ENCODE results near the gene VPREB1. TPM values are rescaled to one million over a fixed set of nuclear protein-coding genes. Genes with fewer than 3 reads are reported as not detected.
A peak's percentile ranks its signal among the peaks of the same experiment; 100 is the strongest.

VPREB1 gene
- total RNA-seq, 1 donor from 2014 or later = not detected

- peak; percentile 93 for TF ChIP-seq CTCF (IDR thresholded peaks at IDR 0.05; ENCODE audit: partially characterized antibody, unreplicated experiment)
- Mint-ChIP-seq H3K4me3 (ENCODE audit: unreplicated experiment) (peak overlapping the region; percentile 17), H3K9me3 (ENCODE audit: unreplicated experiment) (peaks cover 16% of the 10 kb centered on the region), H3K27ac (ENCODE audit: unreplicated experiment) (peak overlapping the region; percentile 15), H3K27me3 (ENCODE audit: unreplicated experiment) (peaks cover 15% of the 10 kb centered on the region), H3K36me3 (ENCODE audit: unreplicated experiment) (peaks cover 4% of the 10 kb centered on the region), H3K4me1 (ENCODE audit: low read depth, unreplicated experiment) (peaks cover 8% of the 10 kb centered on the region)
- DNase-seq = peak; percentile 81
These were observed 43.2 kb upstream of the VPREB1 start for GRCh38 chr22:22201185-22201929.

- H3K27me3 Mint-ChIP-seq (ENCODE audit: unreplicated experiment) = peaks cover 15% of the 10 kb centered on the region
- peaks cover 8% of the 10 kb centered on the region for H3K4me1 Mint-ChIP-seq (ENCODE audit: low read depth, unreplicated experiment)
- H3K9me3 Mint-ChIP-seq (ENCODE audit: unreplicated experiment) = peaks cover 16% of the 10 kb centered on the region
- peak overlapping the region; percentile 17 for H3K4me3 Mint-ChIP-seq (ENCODE audit: unreplicated experiment)
- H3K36me3 Mint-ChIP-seq (ENCODE audit: unreplicated experiment) = peaks cover 4% of the 10 kb centered on the region
- peak overlapping the region; percentile 15 for H3K27ac Mint-ChIP-seq (ENCODE audit: unreplicated experiment)
- no peak for TF ChIP-seq CTCF (IDR thresholded peaks at IDR 0.05; ENCODE audit: partially characterized antibody, unreplicated experiment)
- no peak for DNase-seq
These were observed 42.6 kb upstream of the VPREB1 start for GRCh38 chr22:22201930-22202343.

GRCh38 chr22:22203048-22203971 is 41.3 kb upstream of the VPREB1 start:
- H3K9me3 Mint-ChIP-seq (ENCODE audit: unreplicated experiment) = peaks cover 16% of the 10 kb centered on the region
- H3K27ac Mint-ChIP-seq (ENCODE audit: unreplicated experiment) = no peak overlapping the region
- TF ChIP-seq CTCF (IDR thresholded peaks at IDR 0.05; ENCODE audit: partially characterized antibody, unreplicated experiment) = no peak
- H3K4me1 Mint-ChIP-seq (ENCODE audit: low read depth, unreplicated experiment) = peaks cover 8% of the 10 kb centered on the region
- H3K36me3 Mint-ChIP-seq (ENCODE audit: unreplicated experiment) = no peaks in the 10 kb centered on the region
- no peak overlapping the region for H3K4me3 Mint-ChIP-seq (ENCODE audit: unreplicated experiment)
- peaks cover 9% of the 10 kb centered on the region for H3K27me3 Mint-ChIP-seq (ENCODE audit: unreplicated experiment)
- DNase-seq = no peak

- H3K27me3 Mint-ChIP-seq (ENCODE audit: unreplicated experiment) = peaks cover 11% of the 10 kb centered on the region
- no peak overlapping the region for H3K27ac Mint-ChIP-seq (ENCODE audit: unreplicated experiment)
- H3K36me3 Mint-ChIP-seq (ENCODE audit: unreplicated experiment) = no peaks in the 10 kb centered on the region
- H3K4me1 Mint-ChIP-seq (ENCODE audit: low read depth, unreplicated experiment) = no peaks in the 10 kb centered on the region
- DNase-seq = peak; percentile 82
- peaks cover 2% of the 10 kb centered on the region for H3K9me3 Mint-ChIP-seq (ENCODE audit: unreplicated experiment)
- H3K4me3 Mint-ChIP-seq (ENCODE audit: unreplicated experiment) = no peak overlapping the region
- peak; percentile 65 for TF ChIP-seq CTCF (IDR thresholded peaks at IDR 0.05; ENCODE audit: partially characterized antibody, unreplicated experiment)
These were observed 36.6 kb upstream of the VPREB1 start for GRCh38 chr22:22207845-22208564.

All from glutamatergic neuron (in vitro differentiated cells).